ENCODE data around the gene CDPF1. TPM values are rescaled to one million over a fixed set of nuclear protein-coding genes. Genes with fewer than 3 reads are reported as not detected.

CDPF1 gene
- total and polyA plus RNA-seq, 2 experiments from 2014 or later, result 12.9 to 14.7 TPM

GRCh38 chr22:46234969-46235368 lies 15.1 kb downstream of the CDPF1 start:
- Histone ChIP-seq H4K20me1 (ENCODE audit: insufficient read depth) (no peaks in the 10 kb centered on the region), H2AFZ (no peak overlapping the region), H3F3A (ENCODE audit: insufficient read depth) (no peaks in the 10 kb centered on the region), H3K79me2 (ENCODE audit: insufficient read depth) (no peaks in the 10 kb centered on the region), H3K9me3 (ENCODE audit: low read depth) (no peaks in the 10 kb centered on the region), H3K27me3 (replicated peaks; ENCODE audit: insufficient read depth) (no peaks in the 10 kb centered on the region), H3K9me2 (ENCODE audit: insufficient read depth) (no peaks in the 10 kb centered on the region), H3K4me2 (ENCODE audit: unreplicated experiment) (no peak overlapping the region), H3K36me3 (ENCODE audit: low read depth) (peaks cover 5% of the 10 kb centered on the region; the same call in 1 of the 2 replicates), H3K4me1 (ENCODE audit: insufficient read depth) (peaks cover under 1% of the 10 kb centered on the region; the same call in 1 of the 2 replicates), H3K27ac (no peak overlapping the region), H3K4me3 (no peak overlapping the region), H3K9ac (no peak overlapping the region)
- DNase-seq, result no peak
- WGBS, 2 experiments (ENCODE audit: low coverage in 1 of 2, low lambda C conversion rate in 2 of 2, missing lambda C conversion rate in 2 of 2), result 96 to 97% methylated on average over 12 of the region's 12 CpGs
- TF ChIP-seq EZH2phosphoT487 (IDR thresholded peaks at IDR 0.05; ENCODE audit: insufficient read depth, low read depth) (no peak), EZH2 (IDR thresholded peaks at IDR 0.05; ENCODE audit: insufficient read depth, poor library complexity, severe bottlenecking) (no peak)
- in situ Hi-C loops (cut with MboI), result no loop called here

- in situ Hi-C loops (cut with MboI), result no loop called here
- Histone ChIP-seq H3K9ac (no peak overlapping the region), H3K27ac (no peak overlapping the region), H3K4me1 (ENCODE audit: insufficient read depth) (peaks cover 10% of the 10 kb centered on the region), H3K27me3 (replicated peaks; ENCODE audit: insufficient read depth) (no peaks in the 10 kb centered on the region), H3K9me2 (ENCODE audit: insufficient read depth) (no peaks in the 10 kb centered on the region), H3F3A (ENCODE audit: insufficient read depth) (peaks cover 16% of the 10 kb centered on the region), H3K4me3 (no peak overlapping the region), H3K4me2 (ENCODE audit: unreplicated experiment) (no peak overlapping the region), H3K79me2 (ENCODE audit: insufficient read depth) (no peaks in the 10 kb centered on the region), H2AFZ (no peak overlapping the region), H3K9me3 (ENCODE audit: low read depth) (no peaks in the 10 kb centered on the region), H4K20me1 (ENCODE audit: insufficient read depth) (no peaks in the 10 kb centered on the region), H3K36me3 (ENCODE audit: low read depth) (peaks cover 5% of the 10 kb centered on the region; the same call in 1 of the 2 replicates)
- 77 to 80% methylated on average over 9 of the region's 9 CpGs for WGBS, 2 experiments (ENCODE audit: low coverage in 1 of 2, low lambda C conversion rate in 2 of 2, missing lambda C conversion rate in 2 of 2)
- TF ChIP-seq EZH2phosphoT487 (IDR thresholded peaks at IDR 0.05; ENCODE audit: insufficient read depth, low read depth) (no peak), EZH2 (IDR thresholded peaks at IDR 0.05; ENCODE audit: insufficient read depth, poor library complexity, severe bottlenecking) (no peak)
- DNase-seq, result peak; percentile 16
Observed at GRCh38 chr22:46233231-46233630, 16.9 kb downstream of the CDPF1 start.

GRCh38 chr22:46230262-46230901 lies 19.7 kb downstream of the CDPF1 start:
- H3K4me2 ChIP-seq (ENCODE audit: unreplicated experiment), result no peak overlapping the region
- H4K20me1 ChIP-seq (ENCODE audit: insufficient read depth), result no peaks in the 10 kb centered on the region
- H3K4me3 ChIP-seq, result no peak overlapping the region
- TF ChIP-seq EZH2phosphoT487 (IDR thresholded peaks at IDR 0.05; ENCODE audit: insufficient read depth, low read depth) (no peak), EZH2 (IDR thresholded peaks at IDR 0.05; ENCODE audit: insufficient read depth, poor library complexity, severe bottlenecking) (no peak)
- WGBS, 2 experiments (ENCODE audit: low coverage in 1 of 2, low lambda C conversion rate in 2 of 2, missing lambda C conversion rate in 2 of 2), result 96 to 97% methylated on average over 13 of the region's 13 CpGs
- H3K9me3 ChIP-seq (ENCODE audit: low read depth), result no peaks in the 10 kb centered on the region
- peaks cover 19% of the 10 kb centered on the region for H3F3A ChIP-seq (ENCODE audit: insufficient read depth)
- no peak for DNase-seq
- peaks cover 10% of the 10 kb centered on the region for H3K4me1 ChIP-seq (ENCODE audit: insufficient read depth)
- H2AFZ ChIP-seq, result no peak overlapping the region
- H3K79me2 ChIP-seq (ENCODE audit: insufficient read depth), result no peaks in the 10 kb centered on the region
- no peaks in the 10 kb centered on the region for H3K36me3 ChIP-seq (ENCODE audit: low read depth)
- H3K27me3 ChIP-seq (replicated peaks; ENCODE audit: insufficient read depth), result no peaks in the 10 kb centered on the region
- in situ Hi-C loops (cut with MboI), result no loop called here
- H3K9ac ChIP-seq, result no peak overlapping the region
- peak overlapping the region; percentile 34; the same call in 1 of the 2 replicates for H3K27ac ChIP-seq
- H3K9me2 ChIP-seq (ENCODE audit: insufficient read depth), result no peaks in the 10 kb centered on the region

GRCh38 chr22:46229701-46230100 lies 20.4 kb downstream of the CDPF1 start:
- no peak overlapping the region for H2AFZ ChIP-seq
- H3K9me2 ChIP-seq (ENCODE audit: insufficient read depth), result no peaks in the 10 kb centered on the region
- peaks cover 19% of the 10 kb centered on the region for H3F3A ChIP-seq (ENCODE audit: insufficient read depth)
- WGBS, 2 experiments (ENCODE audit: low coverage in 1 of 2, low lambda C conversion rate in 2 of 2, missing lambda C conversion rate in 2 of 2), result 69 to 74% methylated on average over 8 of the region's 8 CpGs
- TF ChIP-seq EZH2phosphoT487 (IDR thresholded peaks at IDR 0.05; ENCODE audit: insufficient read depth, low read depth), result no peak
- no peak for TF ChIP-seq EZH2 (IDR thresholded peaks at IDR 0.05; ENCODE audit: insufficient read depth, poor library complexity, severe bottlenecking)
- no peaks in the 10 kb centered on the region for H3K79me2 ChIP-seq (ENCODE audit: insufficient read depth)
- DNase-seq, result peak; percentile 79
- H4K20me1 ChIP-seq (ENCODE audit: insufficient read depth), result no peaks in the 10 kb centered on the region
- no peaks in the 10 kb centered on the region for H3K36me3 ChIP-seq (ENCODE audit: low read depth)
- H3K4me1 ChIP-seq (ENCODE audit: insufficient read depth), result peaks cover 10% of the 10 kb centered on the region
- no peaks in the 10 kb centered on the region for H3K9me3 ChIP-seq (ENCODE audit: low read depth)
- H3K4me3 ChIP-seq, result no peak overlapping the region
- peak overlapping the region; percentile 6 for H3K4me2 ChIP-seq (ENCODE audit: unreplicated experiment)
- H3K9ac ChIP-seq, result no peak overlapping the region
- no peaks in the 10 kb centered on the region for H3K27me3 ChIP-seq (replicated peaks; ENCODE audit: insufficient read depth)
- in situ Hi-C loops (cut with MboI), result no loop called here
- peak overlapping the region; percentile 34 for H3K27ac ChIP-seq

All from GM23248 (cell line).